ENCODE results near the gene HIGD1C.

DNA sequence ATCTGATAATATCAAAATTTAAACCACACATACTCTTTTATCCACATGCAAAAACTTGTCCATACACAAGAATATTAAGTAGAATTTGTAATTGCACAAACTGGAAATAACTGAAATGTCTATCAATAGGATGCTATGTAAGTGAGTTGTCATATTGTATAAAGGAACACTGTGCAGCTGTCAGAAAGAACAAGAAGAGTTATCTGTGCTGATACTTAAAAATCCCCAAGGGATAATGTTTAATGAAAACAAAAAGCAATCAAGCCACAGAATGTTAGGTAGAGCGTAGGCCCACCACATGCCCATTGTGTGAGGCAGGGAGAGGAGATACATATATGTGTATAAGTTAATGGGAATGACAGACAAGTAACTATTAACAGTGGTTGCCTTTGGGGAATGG is 25.9 kb upstream of the HIGD1C start:
- TF ChIP-seq, protein P1, sequence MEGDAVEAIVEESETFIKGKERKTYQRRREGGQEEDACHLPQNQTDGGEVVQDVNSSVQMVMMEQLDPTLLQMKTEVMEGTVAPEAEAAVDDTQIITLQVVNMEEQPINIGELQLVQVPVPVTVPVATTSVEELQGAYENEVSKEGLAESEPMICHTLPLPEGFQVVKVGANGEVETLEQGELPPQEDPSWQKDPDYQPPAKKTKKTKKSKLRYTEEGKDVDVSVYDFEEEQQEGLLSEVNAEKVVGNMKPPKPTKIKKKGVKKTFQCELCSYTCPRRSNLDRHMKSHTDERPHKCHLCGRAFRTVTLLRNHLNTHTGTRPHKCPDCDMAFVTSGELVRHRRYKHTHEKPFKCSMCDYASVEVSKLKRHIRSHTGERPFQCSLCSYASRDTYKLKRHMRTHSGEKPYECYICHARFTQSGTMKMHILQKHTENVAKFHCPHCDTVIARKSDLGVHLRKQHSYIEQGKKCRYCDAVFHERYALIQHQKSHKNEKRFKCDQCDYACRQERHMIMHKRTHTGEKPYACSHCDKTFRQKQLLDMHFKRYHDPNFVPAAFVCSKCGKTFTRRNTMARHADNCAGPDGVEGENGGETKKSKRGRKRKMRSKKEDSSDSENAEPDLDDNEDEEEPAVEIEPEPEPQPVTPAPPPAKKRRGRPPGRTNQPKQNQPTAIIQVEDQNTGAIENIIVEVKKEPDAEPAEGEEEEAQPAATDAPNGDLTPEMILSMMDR (tag by site-specific recombination; IDR thresholded peaks at IDR 0.05) = no peak
- TF ChIP-seq ZNF366 (tag by site-specific recombination; conservative IDR thresholded peaks at IDR 0.05) (no peak), RBAK (tag by site-specific recombination; IDR thresholded peaks at IDR 0.05) (no peak), ZNF239 (tag by site-specific recombination; IDR thresholded peaks at IDR 0.05) (no peak), ZBTB8A (tag by site-specific recombination; IDR thresholded peaks at IDR 0.05) (no peak), ZNF10 (tag by site-specific recombination; IDR thresholded peaks at IDR 0.05) (no peak), ZNF302 (tag by site-specific recombination; IDR thresholded peaks at IDR 0.05; ENCODE audit: low read depth) (no peak)
- TF ChIP-seq, protein P2, sequence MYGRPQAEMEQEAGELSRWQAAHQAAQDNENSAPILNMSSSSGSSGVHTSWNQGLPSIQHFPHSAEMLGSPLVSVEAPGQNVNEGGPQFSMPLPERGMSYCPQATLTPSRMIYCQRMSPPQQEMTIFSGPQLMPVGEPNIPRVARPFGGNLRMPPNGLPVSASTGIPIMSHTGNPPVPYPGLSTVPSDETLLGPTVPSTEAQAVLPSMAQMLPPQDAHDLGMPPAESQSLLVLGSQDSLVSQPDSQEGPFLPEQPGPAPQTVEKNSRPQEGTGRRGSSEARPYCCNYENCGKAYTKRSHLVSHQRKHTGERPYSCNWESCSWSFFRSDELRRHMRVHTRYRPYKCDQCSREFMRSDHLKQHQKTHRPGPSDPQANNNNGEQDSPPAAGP (tag by site-specific recombination; IDR thresholded peaks at IDR 0.05) = no peak
- TF ChIP-seq, protein P3, sequence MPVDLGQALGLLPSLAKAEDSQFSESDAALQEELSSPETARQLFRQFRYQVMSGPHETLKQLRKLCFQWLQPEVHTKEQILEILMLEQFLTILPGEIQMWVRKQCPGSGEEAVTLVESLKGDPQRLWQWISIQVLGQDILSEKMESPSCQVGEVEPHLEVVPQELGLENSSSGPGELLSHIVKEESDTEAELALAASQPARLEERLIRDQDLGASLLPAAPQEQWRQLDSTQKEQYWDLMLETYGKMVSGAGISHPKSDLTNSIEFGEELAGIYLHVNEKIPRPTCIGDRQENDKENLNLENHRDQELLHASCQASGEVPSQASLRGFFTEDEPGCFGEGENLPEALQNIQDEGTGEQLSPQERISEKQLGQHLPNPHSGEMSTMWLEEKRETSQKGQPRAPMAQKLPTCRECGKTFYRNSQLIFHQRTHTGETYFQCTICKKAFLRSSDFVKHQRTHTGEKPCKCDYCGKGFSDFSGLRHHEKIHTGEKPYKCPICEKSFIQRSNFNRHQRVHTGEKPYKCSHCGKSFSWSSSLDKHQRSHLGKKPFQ (tag by site-specific recombination; IDR thresholded peaks at IDR 0.05) = no peak
- TF ChIP-seq, protein P4, sequence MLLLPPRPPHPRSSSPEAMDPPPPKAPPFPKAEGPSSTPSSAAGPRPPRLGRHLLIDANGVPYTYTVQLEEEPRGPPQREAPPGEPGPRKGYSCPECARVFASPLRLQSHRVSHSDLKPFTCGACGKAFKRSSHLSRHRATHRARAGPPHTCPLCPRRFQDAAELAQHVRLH (tag by site-specific recombination; IDR thresholded peaks at IDR 0.05) = no peak
